ENCODE data around the gene SEMA3D. TPM values are rescaled to one million over a fixed set of nuclear protein-coding genes. Genes with fewer than 3 reads are reported as not detected.

The SEMA3D gene
- total and polyA plus RNA-seq, 9 of the 15 experiments (the other 6 are each of a cell fraction or from before 2014, with no cell fraction given) = 0.01 to 0.10 (median 0.04) TPM; not detected in 1

DNA sequence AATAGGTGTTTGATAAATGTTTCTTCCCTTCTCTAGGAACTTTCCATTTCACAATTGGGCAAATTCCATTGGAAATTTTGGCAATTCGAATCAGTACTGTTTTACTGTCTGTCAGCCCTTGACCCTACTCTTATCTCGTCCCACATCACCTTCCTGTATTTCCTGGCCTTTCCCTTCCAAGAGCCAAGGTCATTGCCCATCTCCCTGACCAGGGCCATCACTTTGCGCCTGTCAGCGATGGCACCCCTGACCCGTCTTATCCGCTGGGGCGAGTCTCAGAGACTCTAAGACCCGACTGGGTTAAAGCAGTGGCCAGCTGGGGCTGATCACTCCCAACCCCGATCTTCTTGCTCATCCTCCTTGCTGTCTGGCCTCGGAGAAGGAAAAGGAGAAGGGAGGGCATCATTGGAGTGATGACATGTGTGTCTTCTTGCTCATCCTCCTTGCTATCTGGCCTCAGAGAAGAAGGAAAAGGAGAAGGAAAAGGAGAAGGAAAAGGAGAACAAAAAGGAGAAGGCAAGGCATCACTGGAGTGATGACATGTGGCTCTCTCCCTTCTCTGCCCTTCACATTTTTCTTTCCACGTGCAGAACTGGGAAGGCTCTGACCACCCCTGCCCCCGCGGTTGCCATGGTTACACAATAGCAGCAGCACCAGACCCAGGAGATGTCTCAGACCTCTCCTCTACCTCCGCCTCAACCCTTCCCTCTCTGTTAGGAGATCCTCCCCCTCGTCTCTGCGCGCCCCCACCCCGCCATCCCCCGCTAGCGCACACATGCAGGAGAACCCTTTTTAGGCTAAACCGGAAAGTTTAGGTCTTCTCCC, 2.0 kb downstream of the SEMA3D start:
- ChIA-PET CTCF (ENCODE audit: low intra/inter-chr PET ratio) (no interaction called here), POLR2A (no interaction called here)
- no peaks in the 10 kb centered on the region for H3K9me1 ChIP-seq (ENCODE audit: control insufficient read depth, insufficient read depth, low read length)
- no peaks in the 10 kb centered on the region for H3K27me3 ChIP-seq (ENCODE audit: control insufficient read depth in 2 of 2, insufficient read depth in 2 of 2, low read length in 2 of 2)
- no peak overlapping the region for H3K4me2 ChIP-seq (ENCODE audit: insufficient read depth, low read length)
- ATAC-seq = no peak
- H3K27ac ChIP-seq (ENCODE audit: extremely low read depth, low read depth, low read length) = no peak overlapping the region
- no peaks in the 10 kb centered on the region for H3K9me3 ChIP-seq (replicated peaks; ENCODE audit: control insufficient read depth, insufficient read depth, low read depth, low read length)
- H4K20me1 ChIP-seq (replicated peaks; ENCODE audit: control insufficient read depth, insufficient read depth, low read length) = no peaks in the 10 kb centered on the region
- H3K4me1 ChIP-seq (replicated peaks in 1 of 2; ENCODE audit: control insufficient read depth in 2 of 2, insufficient read depth in 2 of 2, low read length in 2 of 2) = no peaks in the 10 kb centered on the region; a peak in 1 of 5 replicates
- no peak overlapping the region for H2AFZ ChIP-seq (ENCODE audit: low read depth, low read length)
- TF ChIP-seq HNRNPLL (IDR thresholded peaks at IDR 0.05; ENCODE audit: low read depth, low read length, poor library complexity, severe bottlenecking) (no peak), SRSF9 (IDR thresholded peaks at IDR 0.05; ENCODE audit: borderline replicate concordance, low read depth, low read length) (no peak), ARID1B (IDR thresholded peaks at IDR 0.05) (no peak), RFX1 (IDR thresholded peaks at IDR 0.05) (peak; percentile 58), TCF3 (CRISPR knock-in tag; IDR thresholded peaks at IDR 0.05) (no peak), SPI1 (IDR thresholded peaks at IDR 0.05; ENCODE audit: borderline replicate concordance, low read depth, low read length) (no peak), RBM34 (IDR thresholded peaks at IDR 0.05; ENCODE audit: borderline replicate concordance, insufficient read depth, low read length) (no peak), ARHGAP35 (IDR thresholded peaks at IDR 0.05; ENCODE audit: partially characterized antibody) (no peak)
- in situ Hi-C loops (cut with MboI) (no loop called here), intact Hi-C loops (cut with micrococcal nuclease) (no loop called here)
- no peak overlapping the region for H3K9ac ChIP-seq (ENCODE audit: insufficient read depth in 1 of 2, low read depth in 2 of 2, low read length in 2 of 2)
- no peak for FAIRE-seq
- H3K4me3 ChIP-seq = no peak overlapping the region
- no peak for DNase-seq (ENCODE audit: extremely low read depth in 1 of 4, low spot score in 3 of 4)
- H3K36me3 ChIP-seq (ENCODE audit: control insufficient read depth, insufficient read depth, low read length) = no peaks in the 10 kb centered on the region
- H3K79me2 ChIP-seq (ENCODE audit: control insufficient read depth, insufficient read depth, low read length) = no peaks in the 10 kb centered on the region
- no TSS peak for BruUV-seq (replicated peaks)
- WGBS (ENCODE audit: insufficient coverage, low coverage, missing lambda C conversion rate) = 4% methylated on average over 20 of the region's 21 CpGs

Data from K562 (cell line).